Measurements from ENCODE around the gene ANAPC15. TPM values are rescaled to one million over a fixed set of nuclear protein-coding genes. Genes with fewer than 3 reads are reported as not detected.

Gene ANAPC15
- total RNA-seq, 3 donors from 2014 or later (not counting 1 experiment from before 2014, with no cell fraction given), result 22.0 to 38.3 (median 29.7) TPM

DNA sequence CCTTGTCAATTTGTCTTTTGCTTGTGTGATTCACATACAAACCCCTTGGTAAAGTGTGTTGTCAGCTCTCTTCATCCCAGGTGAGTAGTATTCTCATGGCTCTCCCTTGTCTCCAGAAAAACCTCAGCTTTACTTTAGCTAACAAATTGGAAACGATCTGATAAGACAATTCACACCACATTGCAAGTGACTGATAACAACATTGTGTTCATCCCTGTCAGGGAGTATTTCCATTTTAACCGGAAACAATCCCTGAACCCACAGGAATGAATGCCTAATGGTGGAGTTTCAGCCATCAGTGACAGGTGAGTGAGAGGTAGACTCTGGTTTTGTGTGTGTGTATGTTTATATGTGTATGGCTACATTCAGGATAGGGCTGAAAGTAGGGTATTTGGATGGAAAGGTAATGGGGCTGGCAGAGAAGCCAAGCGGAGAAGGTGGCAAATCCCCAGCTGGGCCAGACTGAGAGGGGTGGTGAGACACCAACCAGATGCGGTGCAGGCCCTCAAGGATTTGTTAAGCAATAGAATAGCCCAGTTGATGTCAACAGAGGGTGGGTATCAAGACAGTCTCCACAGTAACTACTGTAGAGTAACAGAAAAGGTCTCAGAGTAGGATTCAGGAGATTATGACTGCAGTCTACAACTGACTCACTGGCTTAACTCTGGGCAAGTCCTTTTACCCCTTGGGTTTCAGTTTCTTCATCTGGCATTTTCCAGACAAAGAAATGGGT lies 24.3 kb downstream of the ANAPC15 start:
- Histone ChIP-seq H3K36me3 (ENCODE audit: control insufficient read depth, insufficient read depth, low read length) (peaks cover 17% of the 10 kb centered on the region), H3K4me3 (ENCODE audit: low read length) (no peak overlapping the region), H3K27me3 (ENCODE audit: control insufficient read depth, insufficient read depth, low read length) (no peaks in the 10 kb centered on the region), H3K4me1 (ENCODE audit: control insufficient read depth, insufficient read depth, low read length) (no peaks in the 10 kb centered on the region), H3K27ac (ENCODE audit: low read length) (no peak overlapping the region), H3K9me3 (ENCODE audit: control insufficient read depth, insufficient read depth, low read length) (no peaks in the 10 kb centered on the region)
- WGBS (ENCODE audit: insufficient coverage), result 88% methylated on average over 4 of the region's 4 CpGs
- DNase-seq (no peak), ATAC-seq (no peak)
- H3K4me3 Mint-ChIP-seq, result no peak overlapping the region
- H3K27me3 Mint-ChIP-seq (ENCODE audit: low read depth in 2 of 2), result no peaks in the 10 kb centered on the region
- intact Hi-C loops (cut with micrococcal nuclease), result no loop called here
- H3K9me3 Mint-ChIP-seq, result no peaks in the 10 kb centered on the region
- no peaks in the 10 kb centered on the region for H3K36me3 Mint-ChIP-seq
- H3K4me1 Mint-ChIP-seq, result peaks cover 0 to 15% of the 10 kb centered on the region in 2 donors
- H3K27ac Mint-ChIP-seq, result no peak overlapping the region
- TF ChIP-seq, protein P1, sequence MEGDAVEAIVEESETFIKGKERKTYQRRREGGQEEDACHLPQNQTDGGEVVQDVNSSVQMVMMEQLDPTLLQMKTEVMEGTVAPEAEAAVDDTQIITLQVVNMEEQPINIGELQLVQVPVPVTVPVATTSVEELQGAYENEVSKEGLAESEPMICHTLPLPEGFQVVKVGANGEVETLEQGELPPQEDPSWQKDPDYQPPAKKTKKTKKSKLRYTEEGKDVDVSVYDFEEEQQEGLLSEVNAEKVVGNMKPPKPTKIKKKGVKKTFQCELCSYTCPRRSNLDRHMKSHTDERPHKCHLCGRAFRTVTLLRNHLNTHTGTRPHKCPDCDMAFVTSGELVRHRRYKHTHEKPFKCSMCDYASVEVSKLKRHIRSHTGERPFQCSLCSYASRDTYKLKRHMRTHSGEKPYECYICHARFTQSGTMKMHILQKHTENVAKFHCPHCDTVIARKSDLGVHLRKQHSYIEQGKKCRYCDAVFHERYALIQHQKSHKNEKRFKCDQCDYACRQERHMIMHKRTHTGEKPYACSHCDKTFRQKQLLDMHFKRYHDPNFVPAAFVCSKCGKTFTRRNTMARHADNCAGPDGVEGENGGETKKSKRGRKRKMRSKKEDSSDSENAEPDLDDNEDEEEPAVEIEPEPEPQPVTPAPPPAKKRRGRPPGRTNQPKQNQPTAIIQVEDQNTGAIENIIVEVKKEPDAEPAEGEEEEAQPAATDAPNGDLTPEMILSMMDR (IDR thresholded peaks at IDR 0.05), result no peak

DNA sequence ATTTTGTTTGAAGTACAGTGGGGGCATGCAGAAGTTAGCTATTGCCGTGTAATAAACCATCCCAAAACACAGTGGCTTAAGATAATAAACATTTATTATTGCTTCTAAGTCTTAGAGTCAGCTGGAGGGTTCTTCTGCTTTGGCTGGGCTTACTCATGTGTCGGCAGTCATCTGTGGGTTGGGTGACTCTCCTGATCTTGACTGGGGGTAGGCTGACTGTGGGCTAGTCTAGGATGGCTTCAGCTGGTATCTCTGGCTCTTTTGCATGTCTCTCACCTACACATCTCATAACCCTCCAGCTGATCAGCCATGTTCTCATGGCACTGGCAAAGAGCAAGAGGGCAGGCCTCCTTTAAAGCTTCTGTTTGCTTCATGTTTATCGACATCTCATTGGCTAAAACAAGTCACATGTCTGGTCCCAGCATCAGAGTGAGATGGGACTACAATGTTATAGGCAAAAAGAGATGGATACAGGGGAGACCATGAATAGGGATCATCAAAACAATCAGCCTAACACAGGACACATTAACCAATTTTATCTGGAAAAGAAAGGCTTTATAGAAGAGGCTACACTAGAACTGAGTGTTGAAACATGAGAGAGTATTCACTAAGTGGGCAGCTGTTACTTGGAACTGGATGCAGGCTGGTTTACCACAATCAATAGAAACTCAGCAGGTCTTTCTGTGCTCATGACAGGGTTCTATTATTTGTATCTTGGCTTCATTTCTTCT lies 26.7 kb downstream of the ANAPC15 start:
- H3K27ac ChIP-seq (ENCODE audit: low read length), result no peak overlapping the region
- Mint-ChIP-seq H3K4me1 (peaks cover 9 to 16% of the 10 kb centered on the region in 2 donors), H3K27ac (peak overlapping the region; percentile 0 to 63), H3K4me3 (no peak overlapping the region), H3K9me3 (no peaks in the 10 kb centered on the region), H3K27me3 (ENCODE audit: low read depth in 2 of 2) (no peaks in the 10 kb centered on the region), H3K36me3 (no peaks in the 10 kb centered on the region)
- TF ChIP-seq, protein P1 (IDR thresholded peaks at IDR 0.05), result no peak
- 97% methylated on average over 2 of the region's 3 CpGs for WGBS (ENCODE audit: insufficient coverage)
- H3K4me3 ChIP-seq (ENCODE audit: low read length), result no peak overlapping the region
- ATAC-seq (no peak), DNase-seq (no peak)
- H3K9me3 ChIP-seq (ENCODE audit: control insufficient read depth, insufficient read depth, low read length), result no peaks in the 10 kb centered on the region
- no peaks in the 10 kb centered on the region for H3K27me3 ChIP-seq (ENCODE audit: control insufficient read depth, insufficient read depth, low read length)
- intact Hi-C loops (cut with micrococcal nuclease), result no loop called here
- H3K36me3 ChIP-seq (ENCODE audit: control insufficient read depth, insufficient read depth, low read length), result peaks cover 14% of the 10 kb centered on the region
- H3K4me1 ChIP-seq (ENCODE audit: control insufficient read depth, insufficient read depth, low read length), result peaks cover 7% of the 10 kb centered on the region

DNA sequence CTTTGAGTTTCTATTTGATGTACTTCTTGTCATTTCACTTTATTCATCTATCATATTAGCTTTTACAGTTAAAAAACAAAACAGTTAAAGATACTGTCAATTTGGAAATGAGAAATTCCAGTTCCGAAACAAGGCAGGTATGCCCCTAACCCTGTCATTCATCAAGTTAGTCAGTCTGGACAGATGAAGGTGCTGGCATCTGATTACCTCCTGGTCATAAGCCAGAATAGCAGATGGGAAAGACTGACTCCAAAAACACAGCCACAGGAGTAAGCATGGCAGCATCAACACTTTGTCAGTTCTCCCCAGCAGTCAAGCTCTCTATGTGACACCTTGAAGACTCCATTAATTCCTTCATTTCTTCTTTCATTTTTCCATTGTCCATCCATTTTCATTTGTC lies 27.5 kb downstream of the ANAPC15 start:
- Mint-ChIP-seq H3K27ac (peak overlapping the region in 1 of 2 donors; percentile 63), H3K27me3 (ENCODE audit: low read depth in 2 of 2) (no peaks in the 10 kb centered on the region), H3K9me3 (no peaks in the 10 kb centered on the region), H3K4me1 (peaks cover 17 to 25% of the 10 kb centered on the region in 2 donors), H3K36me3 (no peaks in the 10 kb centered on the region), H3K4me3 (no peak overlapping the region)
- Histone ChIP-seq H3K27me3 (ENCODE audit: control insufficient read depth, insufficient read depth, low read length) (no peaks in the 10 kb centered on the region), H3K36me3 (ENCODE audit: control insufficient read depth, insufficient read depth, low read length) (peaks cover 14% of the 10 kb centered on the region), H3K27ac (ENCODE audit: low read length) (no peak overlapping the region), H3K9me3 (ENCODE audit: control insufficient read depth, insufficient read depth, low read length) (no peaks in the 10 kb centered on the region), H3K4me1 (ENCODE audit: control insufficient read depth, insufficient read depth, low read length) (peaks cover 11% of the 10 kb centered on the region), H3K4me3 (ENCODE audit: low read length) (no peak overlapping the region)
- DNase-seq (no peak), ATAC-seq (no peak)
- intact Hi-C loops (cut with micrococcal nuclease), result no loop called here
- TF ChIP-seq, protein P1 (IDR thresholded peaks at IDR 0.05), result no peak
- WGBS (ENCODE audit: insufficient coverage), result 100% methylated on average over 1 of the region's 1 CpG
